Measurements from ENCODE around the gene TEX29. TPM values are rescaled to one million over a fixed set of nuclear protein-coding genes. Genes with fewer than 3 reads are reported as not detected.

The TEX29 gene
- total RNA-seq, 1 experiment from 2014 or later, result 0.33 TPM

GRCh38 chr13:111275995-111276618 lies 44.3 kb upstream of the TEX29 start:
- no peaks in the 10 kb centered on the region for H3K23me2 ChIP-seq (ENCODE audit: insufficient read length, low read depth, low read length, poor library complexity, severe bottlenecking)
- WGBS (ENCODE audit: extremely low coverage, insufficient read length, low lambda C conversion rate), result no CpG with 5 or more reads among the region's 5 CpGs
- Mint-ChIP-seq H3K4me1 (no peaks in the 10 kb centered on the region), H3K27me3 (ENCODE audit: low read depth) (no peaks in the 10 kb centered on the region), H3K4me3 (no peak overlapping the region), H3K9me3 (no peaks in the 10 kb centered on the region), H3K36me3 (ENCODE audit: insufficient read depth in 1 of 3, low read depth in 3 of 3) (peaks cover 11 to 59% (median 57%) of the 10 kb centered on the region in 3 experiments; a peak in 6 of 7 replicates), H3K27ac (no peak overlapping the region)
- H3K27me3 ChIP-seq (ENCODE audit: insufficient read depth, low read length), result no peaks in the 10 kb centered on the region
- no peak overlapping the region for H3K56ac ChIP-seq (ENCODE audit: insufficient read length, low read depth, low read length)
- H3K9me3 ChIP-seq (ENCODE audit: control insufficient read depth, low read depth, low read length), result no peaks in the 10 kb centered on the region
- no peak overlapping the region for H3T11ph ChIP-seq (ENCODE audit: low read length)
- H2BK12ac ChIP-seq (ENCODE audit: insufficient read length, low read depth, low read length), result no peak overlapping the region
- TF ChIP-seq, protein P1, sequence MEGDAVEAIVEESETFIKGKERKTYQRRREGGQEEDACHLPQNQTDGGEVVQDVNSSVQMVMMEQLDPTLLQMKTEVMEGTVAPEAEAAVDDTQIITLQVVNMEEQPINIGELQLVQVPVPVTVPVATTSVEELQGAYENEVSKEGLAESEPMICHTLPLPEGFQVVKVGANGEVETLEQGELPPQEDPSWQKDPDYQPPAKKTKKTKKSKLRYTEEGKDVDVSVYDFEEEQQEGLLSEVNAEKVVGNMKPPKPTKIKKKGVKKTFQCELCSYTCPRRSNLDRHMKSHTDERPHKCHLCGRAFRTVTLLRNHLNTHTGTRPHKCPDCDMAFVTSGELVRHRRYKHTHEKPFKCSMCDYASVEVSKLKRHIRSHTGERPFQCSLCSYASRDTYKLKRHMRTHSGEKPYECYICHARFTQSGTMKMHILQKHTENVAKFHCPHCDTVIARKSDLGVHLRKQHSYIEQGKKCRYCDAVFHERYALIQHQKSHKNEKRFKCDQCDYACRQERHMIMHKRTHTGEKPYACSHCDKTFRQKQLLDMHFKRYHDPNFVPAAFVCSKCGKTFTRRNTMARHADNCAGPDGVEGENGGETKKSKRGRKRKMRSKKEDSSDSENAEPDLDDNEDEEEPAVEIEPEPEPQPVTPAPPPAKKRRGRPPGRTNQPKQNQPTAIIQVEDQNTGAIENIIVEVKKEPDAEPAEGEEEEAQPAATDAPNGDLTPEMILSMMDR (conservative IDR thresholded peaks at IDR 0.05), result no peak
- no peak overlapping the region for H3K27ac ChIP-seq (ENCODE audit: insufficient read length, low read depth, low read length)
- H4K8ac ChIP-seq (replicated peaks; ENCODE audit: insufficient read length, low read depth, low read length), result no peak overlapping the region
- no peak overlapping the region for H3K23ac ChIP-seq (ENCODE audit: insufficient read length, low read depth, low read length)
- no peak for DNase-seq
- H2BK5ac ChIP-seq (ENCODE audit: insufficient read length, low read length), result no peak overlapping the region
- no peak overlapping the region for H3K9ac ChIP-seq (ENCODE audit: extremely low read depth, insufficient read length, low read length)
- no peak overlapping the region for H4K5ac ChIP-seq (ENCODE audit: insufficient read length, low read depth, low read length)
- H3K4ac ChIP-seq (ENCODE audit: low read depth, low read length), result no peak overlapping the region
- no peak overlapping the region for H4K91ac ChIP-seq (ENCODE audit: insufficient read length, low read depth, low read length)
- no peak overlapping the region for H2AK5ac ChIP-seq (ENCODE audit: insufficient read length, low read length)
- no peak overlapping the region for H2BK15ac ChIP-seq (ENCODE audit: low read depth, low read length)
- no peaks in the 10 kb centered on the region for H3K79me2 ChIP-seq (ENCODE audit: insufficient read depth, low read length)
- no peak overlapping the region for H3K14ac ChIP-seq (ENCODE audit: insufficient read depth, low read length)
- no peak overlapping the region for H2AFZ ChIP-seq (ENCODE audit: low read length)
- H2BK120ac ChIP-seq (ENCODE audit: low read depth, low read length, poor library complexity, severe bottlenecking), result no peak overlapping the region
- H3K79me1 ChIP-seq (ENCODE audit: insufficient read depth, low read depth, low read length, poor library complexity, severe bottlenecking), result no peaks in the 10 kb centered on the region
- H3K4me1 ChIP-seq (ENCODE audit: insufficient read depth, low read length), result no peaks in the 10 kb centered on the region
- H2BK20ac ChIP-seq (ENCODE audit: low read depth, low read length, poor library complexity, severe bottlenecking), result no peak overlapping the region
- no peak overlapping the region for H3K4me2 ChIP-seq (ENCODE audit: insufficient read depth, insufficient read length, low read length)
- H3K18ac ChIP-seq (ENCODE audit: insufficient read length, low read depth, low read length), result no peak overlapping the region
- no peaks in the 10 kb centered on the region for H4K20me1 ChIP-seq (ENCODE audit: control insufficient read depth, insufficient read depth, insufficient read length)
